KMS-11 (cell line): ENCODE measurements around the gene MZT1.

Experiments
- H2AFZ ChIP-seq: fragments of 200-600 bp; sonication (generic); 2 replicates; pipeline ENCODE4 v1.6.1; 2016; ENCODE audit warnings: antibody characterized with exemption, mixed run types, low read depth
- H3K27ac ChIP-seq: fragments of 200-600 bp; sonication (generic); 2 replicates; pipeline ENCODE4 v1.6.1; 2016; ENCODE audit warnings: mild to moderate bottlenecking, mixed run types
- H3K27me3 ChIP-seq: fragments of 200-600 bp; sonication (generic); 2 replicates; pipeline ENCODE4 v1.6.1; 2017; ENCODE audit warnings: mild to moderate bottlenecking, low read depth, mixed run types, moderate library complexity; ENCODE audit not compliant: insufficient read depth
- H3K36me3 ChIP-seq: fragments of 200-600 bp; sonication (generic); 2 replicates; pipeline ENCODE4 v1.6.1; 2017; ENCODE audit warnings: mild to moderate bottlenecking, mixed run types; ENCODE audit not compliant: insufficient read depth
- H3K4me1 ChIP-seq: fragments of 200-600 bp; sonication (generic); 2 replicates; pipeline ENCODE4 v1.6.1; 2016; ENCODE audit warnings: mild to moderate bottlenecking, low read depth, mixed run types; ENCODE audit not compliant: poor library complexity, severe bottlenecking
- H3K4me2 ChIP-seq: fragments of 200-600 bp; sonication (generic); 2 replicates; pipeline ENCODE4 v1.7.0; 2016; ENCODE audit warnings: mild to moderate bottlenecking, mixed run types
- H3K4me3 ChIP-seq: fragments of 200-600 bp; sonication (generic); IDR thresholded peaks from 2 replicates; pipeline ENCODE4 v1.6.1; 2017; ENCODE audit warnings: low read depth, low read length, mixed read lengths; ENCODE audit not compliant: insufficient read depth
- H3K79me2 ChIP-seq: fragments of 200-600 bp; sonication (generic); 2 replicates; pipeline ENCODE4 v1.6.1; 2016; ENCODE audit warnings: low read depth, mixed run types; ENCODE audit not compliant: insufficient read depth
- H3K9ac ChIP-seq: fragments of 200-600 bp; sonication (generic); 2 replicates; pipeline ENCODE4 v1.6.1; 2016; ENCODE audit warnings: mild to moderate bottlenecking, mixed run types
- H4K20me1 ChIP-seq: fragments of 200-600 bp; sonication (generic); 2 replicates; pipeline ENCODE4 v1.6.1; 2016; ENCODE audit warnings: mild to moderate bottlenecking, mixed run types; ENCODE audit not compliant: insufficient read depth
- CTCF ChIP-seq: fragments of 200-600 bp; sonication (generic); conservative IDR thresholded peaks from 2 replicates; pipeline ENCODE4 v1.6.1; 2017; ENCODE audit warnings: low read depth, mild to moderate bottlenecking, antibody characterized with exemption, low read length, moderate library complexity, mixed read lengths

MZT1 gene

DNA sequence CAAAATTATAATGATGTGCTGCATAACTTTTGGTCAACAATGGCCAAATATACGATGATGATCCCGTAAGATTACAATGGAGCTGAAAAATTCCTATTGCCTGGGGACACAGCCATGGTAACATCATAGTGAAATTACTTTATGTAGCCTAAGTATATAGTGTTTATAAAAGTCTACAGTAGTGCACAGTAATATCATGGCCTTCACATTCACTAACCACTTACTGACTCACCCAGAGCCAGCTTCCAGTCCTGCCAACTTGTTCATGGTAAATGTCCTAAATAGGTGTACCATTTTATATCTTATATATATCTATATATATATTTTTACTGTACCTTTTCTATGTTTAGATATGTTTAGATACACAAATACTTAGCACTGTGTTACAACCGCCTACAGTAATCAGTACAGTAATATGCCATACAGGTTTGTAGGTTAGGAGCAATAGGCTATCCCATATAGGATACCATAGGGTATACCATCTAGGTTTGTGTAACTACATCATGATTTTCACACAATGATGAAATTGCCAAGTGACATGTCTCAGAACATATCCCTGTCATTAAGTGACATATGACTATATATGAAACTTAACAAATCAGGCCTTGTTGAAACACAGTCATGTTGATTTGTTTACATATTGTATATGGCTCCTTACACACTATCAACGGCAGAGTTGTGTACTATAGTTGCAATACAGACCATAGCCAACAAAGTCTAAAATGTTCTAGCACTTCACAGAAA, 30.5 kb upstream of the MZT1 start:
- Histone ChIP-seq H3K27me3 (no peaks in the 10 kb centered on the region), H3K4me2 (no peak overlapping the region), H2AFZ (no peak overlapping the region), H3K4me1 (no peaks in the 10 kb centered on the region), H3K36me3 (no peaks in the 10 kb centered on the region), H3K79me2 (no peaks in the 10 kb centered on the region), H3K4me3 (no peak overlapping the region), H3K27ac (no peak overlapping the region), H4K20me1 (no peaks in the 10 kb centered on the region), H3K9ac (no peak overlapping the region)
- no peak for TF ChIP-seq CTCF

DNA sequence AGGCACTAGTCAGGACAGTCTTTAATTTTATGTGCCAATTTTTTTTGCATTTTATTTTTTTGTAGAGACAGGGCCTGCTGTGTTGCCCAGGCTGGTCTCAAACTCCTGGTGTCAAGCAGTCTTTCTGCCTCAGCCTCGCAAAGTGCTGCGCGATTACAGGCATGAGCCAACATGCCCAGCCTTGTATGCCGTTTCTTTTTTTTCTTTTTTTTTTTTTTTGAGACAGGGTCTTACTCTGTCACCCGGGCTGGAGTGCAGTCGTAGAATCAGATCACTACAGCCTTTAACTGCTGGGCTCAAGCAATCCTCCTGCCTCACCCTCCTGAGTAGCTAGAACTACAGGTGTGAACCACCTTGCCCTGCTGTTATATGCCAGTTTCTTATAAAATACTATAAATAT, 26.7 kb upstream of the MZT1 start:
- Histone ChIP-seq H4K20me1 (no peaks in the 10 kb centered on the region), H2AFZ (no peak overlapping the region), H3K27me3 (no peaks in the 10 kb centered on the region), H3K4me3 (no peak overlapping the region), H3K27ac (no peak overlapping the region), H3K4me2 (no peak overlapping the region), H3K36me3 (peaks cover 2% of the 10 kb centered on the region; the same call in 1 of the 2 replicates), H3K79me2 (no peaks in the 10 kb centered on the region), H3K9ac (no peak overlapping the region), H3K4me1 (no peaks in the 10 kb centered on the region)
- no peak for TF ChIP-seq CTCF

DNA sequence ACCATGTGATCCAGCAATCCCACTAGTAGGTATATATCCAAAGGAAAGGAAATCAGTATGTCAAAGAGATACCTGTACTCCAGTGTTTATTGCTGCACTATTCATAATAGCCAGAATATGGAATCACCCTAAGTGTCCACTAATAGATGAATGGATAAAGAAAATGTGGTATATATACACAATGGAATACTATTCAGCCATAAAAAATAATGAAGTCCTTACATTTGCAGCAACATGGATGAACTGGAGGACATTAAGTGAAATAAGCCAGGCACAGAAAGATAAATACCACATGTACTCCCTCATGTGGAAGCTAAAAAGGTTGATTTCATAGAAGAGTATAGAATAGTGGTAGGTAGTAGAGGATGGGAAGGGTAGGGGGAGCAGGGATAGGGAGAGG, 23.8 kb upstream of the MZT1 start:
- no peak overlapping the region for H2AFZ ChIP-seq
- no peaks in the 10 kb centered on the region for H3K27me3 ChIP-seq
- H3K79me2 ChIP-seq = no peaks in the 10 kb centered on the region
- peaks cover 2% of the 10 kb centered on the region; the same call in 1 of the 2 replicates for H3K36me3 ChIP-seq
- no peak for TF ChIP-seq CTCF
- H3K4me3 ChIP-seq = no peak overlapping the region
- no peaks in the 10 kb centered on the region for H4K20me1 ChIP-seq
- no peaks in the 10 kb centered on the region for H3K4me1 ChIP-seq
- no peak overlapping the region for H3K27ac ChIP-seq
- H3K9ac ChIP-seq = no peak overlapping the region
- H3K4me2 ChIP-seq = no peak overlapping the region

DNA sequence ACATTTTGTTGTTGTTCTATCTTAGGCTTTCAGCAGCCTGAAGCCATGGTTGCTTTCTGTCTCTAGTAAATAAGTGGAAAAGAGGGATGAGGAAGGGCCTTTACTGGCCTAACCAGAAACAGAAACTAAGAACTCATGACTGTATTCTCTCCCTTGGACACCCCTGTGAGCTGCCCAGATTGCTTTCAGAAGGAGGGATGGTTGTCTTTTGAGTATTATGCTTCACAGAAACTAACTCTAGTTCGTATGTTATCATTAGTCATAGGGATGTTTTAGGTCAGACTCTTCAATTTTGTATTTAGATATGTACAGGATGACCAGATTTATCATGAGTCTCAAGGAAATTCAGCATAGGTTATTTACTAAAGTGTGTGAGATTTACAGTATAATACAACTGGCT, 17.8 kb upstream of the MZT1 start:
- Histone ChIP-seq H4K20me1 (no peaks in the 10 kb centered on the region), H3K4me1 (no peaks in the 10 kb centered on the region), H3K79me2 (no peaks in the 10 kb centered on the region), H2AFZ (no peak overlapping the region), H3K4me3 (no peak overlapping the region), H3K9ac (no peak overlapping the region), H3K27ac (no peak overlapping the region), H3K4me2 (no peak overlapping the region), H3K36me3 (no peaks in the 10 kb centered on the region), H3K27me3 (no peaks in the 10 kb centered on the region)
- TF ChIP-seq CTCF = no peak
